CD14-positive monocyte (primary cell): ENCODE data around the gene KLK15. TPM values are rescaled to one million over a fixed set of nuclear protein-coding genes. Genes with fewer than 3 reads are reported as not detected.

ENCODE experiments used
- DNase-seq, 3 donors: peaks; one replicate each; pipeline ENCODE4 v3.0.0-alpha.2; 2011 to 2022
- H2AFZ ChIP-seq: 2 replicates; pipeline ENCODE4 v1.6.0; 2012; ENCODE audit warnings: mild to moderate bottlenecking, low read depth, low read length, inconsistent platforms; ENCODE audit not compliant: insufficient read depth, poor library complexity, severe bottlenecking
- H3K27ac ChIP-seq, 2 donors: 1 replicate in 1 of 2; 2 replicates in 1 of 2; pipeline ENCODE4 v1.5.1; 2012 to 2013; ENCODE audit warnings: low read length in 2 of 2, control low read depth in 1 of 2, inconsistent platforms in 1 of 2, low read depth in 1 of 2, mild to moderate bottlenecking in 1 of 2
- H3K27me3 ChIP-seq, 2 donors: one replicate each; pipeline versions ENCODE4 v1.6.0 to v1.6.1; 2011 to 2013; ENCODE audit warnings: low read length in 2 of 2; ENCODE audit not compliant: control insufficient read depth in 2 of 2, insufficient read depth in 2 of 2
- H3K36me3 ChIP-seq, 2 donors: replicated peaks in 1 of 2; 1 replicate in 1 of 2; 2 replicates in 1 of 2; pipeline versions ENCODE4 v1.5.1 to v1.6.1; 2012 to 2013; ENCODE audit warnings: low read length in 2 of 2, control low read depth in 1 of 2, inconsistent platforms in 1 of 2, mild to moderate bottlenecking in 1 of 2; ENCODE audit not compliant: insufficient read depth in 2 of 2, control insufficient read depth in 1 of 2
- H3K4me1 ChIP-seq, 2 donors: 1 replicate in 1 of 2; 2 replicates in 1 of 2; pipeline versions ENCODE4 v1.5.1 to v1.6.1; 2012 to 2013; ENCODE audit warnings: low read length in 2 of 2, control low read depth in 1 of 2, inconsistent platforms in 1 of 2, mild to moderate bottlenecking in 1 of 2, moderate library complexity in 1 of 2; ENCODE audit not compliant: insufficient read depth in 2 of 2, control insufficient read depth in 1 of 2
- H3K4me2 ChIP-seq: replicated peaks from 2 replicates; pipeline ENCODE3; 2012; ENCODE audit warnings: low read length, moderate library complexity, mild to moderate bottlenecking; ENCODE audit not compliant: poor library complexity, severe bottlenecking; ENCODE audit errors: extremely low read depth
- H3K4me3 ChIP-seq, 3 experiments: fragments of 200-600 bp in 1 of 3; sonication (generic) in 1 of 3; replicated peaks in 1 of 3; 1 replicate in 2 of 3; 2 replicates in 1 of 3; pipeline ENCODE4 v1.5.1; 2011 to 2013; ENCODE audit warnings: low read length in 3 of 3, mild to moderate bottlenecking in 3 of 3, control low read depth in 2 of 3, low read depth in 2 of 3, inconsistent platforms in 1 of 3, moderate library complexity in 1 of 3
- H3K79me2 ChIP-seq: 2 replicates; pipeline ENCODE4 v1.6.0; 2012; ENCODE audit warnings: mild to moderate bottlenecking, control low read depth, inconsistent platforms, low read length, moderate library complexity; ENCODE audit not compliant: insufficient read depth
- H3K9ac ChIP-seq: 2 replicates; pipeline ENCODE4 v1.6.0; 2017; ENCODE audit warnings: low read length, mild to moderate bottlenecking; ENCODE audit not compliant: insufficient read depth, poor library complexity, severe bottlenecking
- H3K9me3 ChIP-seq, 2 donors: replicated peaks in 1 of 2; 1 replicate in 1 of 2; 2 replicates in 1 of 2; pipeline versions ENCODE4 v1.5.1 to v1.6.1; 2012 to 2013; ENCODE audit warnings: low read length in 2 of 2, control low read depth in 1 of 2; ENCODE audit not compliant: control insufficient read depth in 1 of 2, insufficient read depth in 1 of 2
- H4K20me1 ChIP-seq: 2 replicates; pipeline ENCODE4 v1.6.0; 2012; ENCODE audit warnings: mild to moderate bottlenecking, low read length, control low read depth, moderate library complexity; ENCODE audit not compliant: insufficient read depth
- H3K27ac Mint-ChIP-seq, 7 donors: one replicate each; pipeline ENCODE4 v1.8.0; 2020; ENCODE audit warnings: mild to moderate bottlenecking in 7 of 7, mixed read lengths in 7 of 7, moderate library complexity in 6 of 7, inconsistent platforms in 2 of 7
- H3K27me3 Mint-ChIP-seq, 3 donors: one replicate each; pipeline ENCODE4 v1.8.0; 2021 to 2022; ENCODE audit warnings: low read depth in 3 of 3, mild to moderate bottlenecking in 3 of 3, mixed read lengths in 3 of 3, moderate library complexity in 3 of 3, inconsistent platforms in 1 of 3
- H3K36me3 Mint-ChIP-seq, 2 donors: one replicate each; pipeline ENCODE4 v1.8.0; 2020; ENCODE audit warnings: mixed read lengths in 2 of 2, inconsistent platforms in 1 of 2, mild to moderate bottlenecking in 1 of 2
- H3K4me1 Mint-ChIP-seq: one replicate; pipeline ENCODE4 v1.8.0; 2020; ENCODE audit warnings: mild to moderate bottlenecking, mixed read lengths
- H3K4me3 Mint-ChIP-seq, 2 donors: one replicate each; pipeline ENCODE4 v1.8.0; 2020; ENCODE audit warnings: mild to moderate bottlenecking in 2 of 2, mixed read lengths in 2 of 2, moderate library complexity in 1 of 2
- H3K9me3 Mint-ChIP-seq, 7 donors: one replicate each; pipeline ENCODE4 v1.8.0; 2020 to 2022; ENCODE audit warnings: mixed read lengths in 7 of 7, mild to moderate bottlenecking in 6 of 7, moderate library complexity in 6 of 7, inconsistent platforms in 2 of 7
- CTCF ChIP-seq: fragments of 200-600 bp; IDR thresholded peaks from one replicate; pipeline ENCODE4 v1.8.0; 2022; ENCODE audit warnings: antibody characterized with exemption, mild to moderate bottlenecking
- WGBS: methylation state at CpG from one replicate; pipeline ENCODE4 v1.1.5; 2013; ENCODE audit warnings: missing lambda C conversion rate; ENCODE audit not compliant: insufficient coverage; 5-methylcytosine and 5-hydroxymethylcytosine counted together
- intact Hi-C, 2 donors: fragments of 100-400 bp; cut with micrococcal nuclease; formaldehyde crosslinking; loops; one replicate each; pipeline versions ENCODE4 v1.15.0 to v1.15.1; 2023
- polyA plus RNA-seq, 3 donors: library from polyadenylated mRNA; depleted of rRNA in 1 of 3; unstranded in 2 of 3; stranded (reverse) in 1 of 3; fragments of 300-500 nt in 2 of 3; fragments of >200 nt in 1 of 3; fragmentation: Illumina TruSeq in 2 of 3; gene quantifications; 1 replicate in 2 of 3; 2 replicates in 1 of 3; pipeline ENCODE4 v1.2.3, GENCODE V29; 2012 to 2021

Gene KLK15
- polyA plus RNA-seq, 3 donors, result not detected

- no peak overlapping the region for H3K4me2 ChIP-seq
- no peak overlapping the region for H3K9ac ChIP-seq
- 36% methylated on average over 8 of the region's 16 CpGs for WGBS
- Mint-ChIP-seq H3K4me3 (no peak overlapping the region), H3K9me3 (no peaks in the 10 kb centered on the region), H3K27me3 (peaks cover 0 to 2% (median under 1%) of the 10 kb centered on the region in 3 donors), H3K27ac (no peak overlapping the region), H3K36me3 (peaks cover 14 to 32% of the 10 kb centered on the region in 2 donors), H3K4me1 (peaks cover 2% of the 10 kb centered on the region)
- no peaks in the 10 kb centered on the region for H3K9me3 ChIP-seq
- no peaks in the 10 kb centered on the region for H4K20me1 ChIP-seq
- H2AFZ ChIP-seq, result no peak overlapping the region
- no peak overlapping the region for H3K4me3 ChIP-seq
- H3K27me3 ChIP-seq, result no peaks in the 10 kb centered on the region
- H3K4me1 ChIP-seq, result no peaks in the 10 kb centered on the region
- TF ChIP-seq CTCF, result no peak
- DNase-seq, result no peak
- peaks cover 10% of the 10 kb centered on the region for H3K79me2 ChIP-seq
- no peak overlapping the region for H3K27ac ChIP-seq
- peaks cover 15 to 24% of the 10 kb centered on the region in 2 donors for H3K36me3 ChIP-seq
- intact Hi-C loops, result no loop called here
Measured at GRCh38 chr19:50794074-50794875, 39.1 kb downstream of the KLK15 start.

GRCh38 chr19:50793558-50794065 lies 39.8 kb downstream of the KLK15 start:
- no peaks in the 10 kb centered on the region for H3K27me3 ChIP-seq
- Mint-ChIP-seq H3K9me3 (no peaks in the 10 kb centered on the region), H3K27ac (no peak overlapping the region), H3K4me3 (no peak overlapping the region), H3K4me1 (peaks cover 2% of the 10 kb centered on the region), H3K36me3 (peaks cover 14 to 27% of the 10 kb centered on the region in 2 donors), H3K27me3 (peaks cover 0 to 2% (median 1%) of the 10 kb centered on the region in 3 donors)
- no peak overlapping the region for H3K27ac ChIP-seq
- no peak for DNase-seq
- no peak for TF ChIP-seq CTCF
- H3K79me2 ChIP-seq, result peaks cover 4% of the 10 kb centered on the region
- H4K20me1 ChIP-seq, result no peaks in the 10 kb centered on the region
- H3K4me3 ChIP-seq, result no peak overlapping the region
- H3K9ac ChIP-seq, result no peak overlapping the region
- no peaks in the 10 kb centered on the region for H3K4me1 ChIP-seq
- H3K4me2 ChIP-seq, result no peak overlapping the region
- H2AFZ ChIP-seq, result no peak overlapping the region
- no peaks in the 10 kb centered on the region for H3K9me3 ChIP-seq
- intact Hi-C loops, result no loop called here
- H3K36me3 ChIP-seq, result peaks cover 12 to 18% of the 10 kb centered on the region in 2 donors
- WGBS, result 92% methylated on average over 3 of the region's 11 CpGs
